IPS-NIHi11 (cell line): ENCODE results near the gene CFAP57.
A peak's percentile ranks its signal among the peaks of the same experiment; 100 is the strongest.

Experiments
- DNase-seq: peaks from one replicate; pipeline ENCODE4 v3.0.0; 2012; ENCODE audit warnings: mixed read lengths, low spot score

The CFAP57 gene

GRCh38 chr1:43277116-43277876, 105.2 kb downstream of the CFAP57 start:
- no peak for DNase-seq

- no peak for DNase-seq
Measured at GRCh38 chr1:43279161-43279560, 107.0 kb downstream of the CFAP57 start.

- DNase-seq = no peak
Measured at GRCh38 chr1:43279666-43280065, 107.5 kb downstream of the CFAP57 start.

GRCh38 chr1:43280692-43281091, 108.6 kb downstream of the CFAP57 start:
- no peak for DNase-seq

- DNase-seq = no peak
Measured at GRCh38 chr1:43282220-43283195, 110.4 kb downstream of the CFAP57 start.

- no peak for DNase-seq
Measured at GRCh38 chr1:43284065-43284464, 111.9 kb downstream of the CFAP57 start.

- DNase-seq = no peak
Measured at GRCh38 chr1:43284546-43285110, 112.5 kb downstream of the CFAP57 start.

GRCh38 chr1:43285269-43285990, 113.3 kb downstream of the CFAP57 start, which contains the start of gene C1orf210:
TSS of gene C1orf210 (minus strand) at chr1:43285581. CDS start at chr1:43283270, 2,311 bp downstream.
- DNase-seq = peak; percentile 97

GRCh38 chr1:43286115-43286514, 114.0 kb downstream of the CFAP57 start:
- DNase-seq = no peak

GRCh38 chr1:43286533-43286932, 114.4 kb downstream of the CFAP57 start:
- no peak for DNase-seq

GRCh38 chr1:43288058-43288784, 116.1 kb downstream of the CFAP57 start:
- no peak for DNase-seq

GRCh38 chr1:43288785-43289706, 116.9 kb downstream of the CFAP57 start:
- no peak for DNase-seq

- no peak for DNase-seq
Measured at GRCh38 chr1:43292216-43292615, 120.1 kb downstream of the CFAP57 start.

- DNase-seq = no peak
Measured at GRCh38 chr1:43292679-43293078, 120.5 kb downstream of the CFAP57 start.

GRCh38 chr1:43293176-43293575, 121.0 kb downstream of the CFAP57 start:
- DNase-seq = no peak

GRCh38 chr1:43293896-43294760, 122.0 kb downstream of the CFAP57 start:
- DNase-seq = no peak

GRCh38 chr1:43294761-43295160, 122.6 kb downstream of the CFAP57 start:
- DNase-seq = no peak

GRCh38 chr1:43296207-43296606, 124.1 kb downstream of the CFAP57 start:
- DNase-seq = no peak

GRCh38 chr1:43298055-43298454, 125.9 kb downstream of the CFAP57 start:
- DNase-seq = no peak
